GM12878 (cell line): ENCODE measurements around the gene C1QL1. TPM values are rescaled to one million over a fixed set of nuclear protein-coding genes. Genes with fewer than 3 reads are reported as not detected.

Source experiments
- ATAC-seq: fragments of 200-7000 bp; cut with Tn5 transposase; 3 replicates; pipeline ENCODE4 v1.9.1; 2020; ENCODE audit warnings: mild to moderate bottlenecking, moderate library complexity
- BruUV-seq: library from RNA; stranded (reverse); fragments of 400-500 nt; replicated peaks from 2 replicates; lab custom pipeline; 2021; lab: Mats Ljungman, UMichigan
- CTCF ChIA-PET: fragments of 300-600 bp; sonication (Branson Sonifier 250); formaldehyde crosslinking; extraction: SDS; loops from one replicate; lab custom pipeline; 2021; ENCODE audit warnings: inconsistent platforms; lab: Yijun Ruan, JAX
- POLR2A ChIA-PET: fragments of 350-600 bp; formaldehyde crosslinking; extraction: SDS; loops from one replicate; lab custom pipeline; 2021; ENCODE audit warnings: inconsistent platforms; lab: Charles Lee
- RAD21 ChIA-PET: fragments of 300-600 bp; sonication (Branson Sonifier 250); formaldehyde crosslinking; loops from one replicate; lab custom pipeline; 2023; ENCODE audit warnings: antibody characterized with exemption; ENCODE audit not compliant: unreplicated experiment; lab: Charles Lee
- SMC1A ChIA-PET: fragments of 300-600 bp; sonication (Branson Sonifier 250); formaldehyde crosslinking; loops from one replicate; lab custom pipeline; 2023; ENCODE audit not compliant: unreplicated experiment, uncharacterized antibody; lab: Charles Lee
- DNase-seq: peaks from one replicate; pipeline ENCODE4 v3.0.0-alpha.2; 2011; ENCODE audit warnings: low read depth, low spot score
- FAIRE-seq: peaks from 3 replicates; lab custom pipeline; 2011; peaks lifted over from hg19 to GRCh38; lab: Jason Lieb, UNC
- H2AFZ ChIP-seq: 2 replicates; pipeline ENCODE4 v1.6.0; 2011; ENCODE audit warnings: low read depth, low read length, control low read depth; ENCODE audit not compliant: control insufficient read depth
- H3K27ac ChIP-seq: 2 replicates; pipeline ENCODE4 v1.5.1; 2011; ENCODE audit warnings: control low read depth; ENCODE audit not compliant: control insufficient read depth, insufficient read depth
- H3K27me3 ChIP-seq, 2 experiments: replicated peaks in 1 of 2; 2 replicates each; pipeline versions ENCODE4 v1.6.0 to v1.6.1; 2011; ENCODE audit warnings: low read length in 1 of 2; ENCODE audit not compliant: control insufficient read depth in 2 of 2, insufficient read depth in 2 of 2
- H3K36me3 ChIP-seq, 2 experiments: 2 replicates each; pipeline ENCODE4 v1.5.1; 2011; ENCODE audit warnings: low read length in 1 of 2; ENCODE audit not compliant: control insufficient read depth in 2 of 2, insufficient read depth in 2 of 2
- H3K4me1 ChIP-seq: 2 replicates; pipeline ENCODE4 v1.6.1; 2011; ENCODE audit warnings: mild to moderate bottlenecking, low read length, moderate library complexity, mixed read lengths; ENCODE audit not compliant: control insufficient read depth, insufficient read depth
- H3K4me2 ChIP-seq: 2 replicates; pipeline ENCODE4 v1.6.0; 2011; ENCODE audit warnings: control low read depth; ENCODE audit not compliant: control insufficient read depth, insufficient read depth
- H3K4me3 ChIP-seq: fragments of 200-600 bp; sonication (generic); 2 replicates; pipeline ENCODE4 v1.5.1; 2016
- H3K79me2 ChIP-seq: 2 replicates; pipeline ENCODE4 v1.6.0; 2011; ENCODE audit warnings: low read length; ENCODE audit not compliant: control insufficient read depth, insufficient read depth
- H3K9ac ChIP-seq: 2 replicates; pipeline ENCODE4 v1.8.0; 2011; ENCODE audit warnings: low read length, control low read depth, mixed read lengths; ENCODE audit not compliant: control insufficient read depth, insufficient read depth
- H3K9me3 ChIP-seq: replicated peaks from 3 replicates; pipeline ENCODE4 v1.5.1; 2011; ENCODE audit warnings: mild to moderate bottlenecking, low read length; ENCODE audit not compliant: control insufficient read depth, insufficient read depth
- H4K20me1 ChIP-seq: 2 replicates; pipeline ENCODE4 v1.6.0; 2011; ENCODE audit not compliant: control insufficient read depth, insufficient read depth
- ATF3 ChIP-seq: IDR thresholded peaks from 2 replicates; pipeline ENCODE4 v1.6.1; 2011; ENCODE audit warnings: low read depth, mild to moderate bottlenecking, low read length, moderate library complexity, borderline replicate concordance; ENCODE audit errors: extremely low read depth
- BCL11A ChIP-seq: IDR thresholded peaks from 2 replicates; pipeline ENCODE4 v1.6.1; 2011; ENCODE audit warnings: low read depth, low read length
- E4F1 ChIP-seq: fragments of 450-650 bp; IDR thresholded peaks from 2 replicates; pipeline ENCODE4 v1.6.1; 2018; ENCODE audit warnings: borderline replicate concordance, mild to moderate bottlenecking; ENCODE audit not compliant: partially characterized antibody
- ETV6 ChIP-seq, 2 experiments: fragments of 450-650 bp in 1 of 2; IDR thresholded peaks in 1 of 2; conservative IDR thresholded peaks in 1 of 2; 2 replicates each; pipeline ENCODE4 v1.6.1; 2014; ENCODE audit warnings: antibody characterized with exemption in 1 of 2, borderline replicate concordance in 1 of 2, low read depth in 1 of 2, mild to moderate bottlenecking in 1 of 2, moderate library complexity in 1 of 2
- GABPA ChIP-seq: IDR thresholded peaks from 2 replicates; pipeline ENCODE4 v1.6.1; 2014; ENCODE audit warnings: antibody characterized with exemption, low read depth, mild to moderate bottlenecking, inconsistent platforms
- IKZF1 ChIP-seq: fragments of 450-650 bp; conservative IDR thresholded peaks from 2 replicates; pipeline ENCODE4 v1.6.1; 2017; ENCODE audit warnings: antibody characterized with exemption, mild to moderate bottlenecking
- IRF3 ChIP-seq: fragments of 450-650 bp; IDR thresholded peaks from 2 replicates; pipeline ENCODE4 v1.6.1; 2014; ENCODE audit warnings: mild to moderate bottlenecking
- KAT2A ChIP-seq: conservative IDR thresholded peaks from 2 replicates; pipeline ENCODE4 v1.6.1; 2011; ENCODE audit warnings: low read depth, low read length; ENCODE audit not compliant: control insufficient read depth
- NKRF ChIP-seq: fragments of 450-650 bp; conservative IDR thresholded peaks from 2 replicates; pipeline ENCODE4 v1.6.1; 2017; ENCODE audit warnings: mild to moderate bottlenecking, moderate library complexity
- SPI1 ChIP-seq: IDR thresholded peaks from 2 replicates; pipeline ENCODE4 v1.6.1; 2011; ENCODE audit warnings: low read depth, mild to moderate bottlenecking, low read length, moderate library complexity, borderline replicate concordance; ENCODE audit not compliant: insufficient read depth
- SREBF1 ChIP-seq: IDR thresholded peaks from 2 replicates; pipeline ENCODE4 v1.6.1; 2012; ENCODE audit warnings: mild to moderate bottlenecking, low read length
- WGBS: methylation state at CpG from one replicate; pipeline ENCODE4 v1.1.6; 2016; ENCODE audit warnings: low lambda C conversion rate; ENCODE audit not compliant: insufficient replicate concordance, insufficient coverage; ENCODE audit errors: missing lambda C conversion rate; 5-methylcytosine and 5-hydroxymethylcytosine counted together
- in situ Hi-C: fragments of 300-500 bp; cut with MboI; formaldehyde crosslinking; loops from 9 replicates; pipeline ENCODE4 v1.14.3; 2018; ENCODE audit warnings: mixed read lengths
- intact Hi-C: fragments of 100-400 bp; cut with micrococcal nuclease; formaldehyde crosslinking; loops from one replicate; pipeline ENCODE4 v1.14.2; 2022; ENCODE audit not compliant: unreplicated experiment
- polyA plus RNA-seq, 11 experiments: library from polyadenylated mRNA; depleted of rRNA in 4 of 11; unstranded in 6 of 11; stranded (reverse) in 5 of 11; fragments of >200 nt; fragmentation: Nextera tagmentation in 4 of 11; fragmentation: Illumina TruSeq in 1 of 11; extraction: Ambion mirVana in 4 of 11; extraction: Trizol in 1 of 11; gene quantifications; 1 replicate in 1 of 11; 2 replicates in 10 of 11; pipeline versions ENCODE4 v1.2.1 to v1.2.3, GENCODE V29; 2011 to 2016; ENCODE audit warnings: inconsistent platforms in 2 of 11, missing spikeins in 2 of 11, low read depth in 1 of 11
- total RNA-seq, 4 experiments: library from RNA; depleted of rRNA in 3 of 4; stranded (reverse); fragments of >200 nt in 3 of 4; fragmentation: Illumina TruSeq in 1 of 4; extraction: Trizol in 1 of 4; gene quantifications; 2 replicates each; pipeline versions ENCODE4 v1.2.1 to v1.2.3, GENCODE V29; 2013 to 2021
- TF ChIP-seq, protein P1 (sequence below): IDR thresholded peaks from 2 replicates; pipeline ENCODE4 v1.6.1; 2011; ENCODE audit warnings: borderline replicate concordance, low read depth, mild to moderate bottlenecking, moderate library complexity, low read length; ENCODE audit not compliant: insufficient read depth, poor library complexity, severe bottlenecking
- TF ChIP-seq, protein P2 (sequence below): fragments of 450-650 bp; IDR thresholded peaks from 2 replicates; pipeline ENCODE4 v1.6.1; 2018; ENCODE audit warnings: mild to moderate bottlenecking, low read depth, moderate library complexity; ENCODE audit not compliant: partially characterized antibody

C1QL1 gene
- total and polyA plus RNA-seq, 10 of the 15 experiments (the other 5 are each of a cell fraction or from before 2014, with no cell fraction given), result not detected

DNA sequence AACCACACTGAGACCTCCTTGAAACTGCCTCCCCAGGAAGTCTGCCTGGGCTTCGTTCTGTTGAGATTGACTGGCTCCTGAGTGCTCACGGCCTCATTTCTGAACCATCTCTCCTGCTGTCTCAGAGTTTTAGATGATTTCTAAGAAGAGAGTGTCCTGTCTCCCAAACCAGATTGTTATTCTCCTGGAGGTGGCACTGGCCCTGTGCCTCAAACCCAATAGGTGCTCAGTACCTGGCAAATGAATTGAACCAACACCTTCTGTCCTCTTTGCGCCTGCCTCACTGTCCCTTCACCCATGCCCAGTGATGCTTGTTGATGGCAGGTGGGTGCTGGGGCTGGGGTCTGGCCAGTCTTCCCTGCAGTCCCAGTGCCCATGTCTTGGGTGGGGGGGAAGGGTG, 36.3 kb upstream of the C1QL1 start:
- H3K4me3 ChIP-seq, result no peak overlapping the region
- no peak for ATAC-seq
- no peak overlapping the region for H2AFZ ChIP-seq
- RAD21 ChIA-PET, result no interaction called here
- no peaks in the 10 kb centered on the region for H3K36me3 ChIP-seq
- no peaks in the 10 kb centered on the region for H3K9me3 ChIP-seq
- H3K27ac ChIP-seq, result no peak overlapping the region
- no peaks in the 10 kb centered on the region for H4K20me1 ChIP-seq
- H3K9ac ChIP-seq, result no peak overlapping the region
- H3K79me2 ChIP-seq, result no peaks in the 10 kb centered on the region
- BruUV-seq, result no TSS peak
- no peaks in the 10 kb centered on the region for H3K27me3 ChIP-seq
- CTCF ChIA-PET, result no interaction called here
- no peak for DNase-seq
- FAIRE-seq, result no peak
- no peak overlapping the region for H3K4me2 ChIP-seq
- no peaks in the 10 kb centered on the region for H3K4me1 ChIP-seq
- 40% methylated on average over 3 of the region's 3 CpGs for WGBS
- TF ChIP-seq IRF3, result no peak
- TF ChIP-seq SREBF1, result no peak
- no peak for TF ChIP-seq NKRF
- TF ChIP-seq KAT2A, result no peak
- TF ChIP-seq SPI1, result no peak
- TF ChIP-seq ETV6 (conservative IDR thresholded peaks at IDR 0.05 in 1 of 2, IDR thresholded peaks at IDR 0.05 in 1 of 2; ENCODE audit: borderline replicate concordance in 1 of 2, low read depth in 1 of 2), result no peak
- TF ChIP-seq GABPA, result no peak
- no peak for TF ChIP-seq BCL11A
- TF ChIP-seq E4F1, result no peak
- no peak for TF ChIP-seq IKZF1
- TF ChIP-seq, protein P1, sequence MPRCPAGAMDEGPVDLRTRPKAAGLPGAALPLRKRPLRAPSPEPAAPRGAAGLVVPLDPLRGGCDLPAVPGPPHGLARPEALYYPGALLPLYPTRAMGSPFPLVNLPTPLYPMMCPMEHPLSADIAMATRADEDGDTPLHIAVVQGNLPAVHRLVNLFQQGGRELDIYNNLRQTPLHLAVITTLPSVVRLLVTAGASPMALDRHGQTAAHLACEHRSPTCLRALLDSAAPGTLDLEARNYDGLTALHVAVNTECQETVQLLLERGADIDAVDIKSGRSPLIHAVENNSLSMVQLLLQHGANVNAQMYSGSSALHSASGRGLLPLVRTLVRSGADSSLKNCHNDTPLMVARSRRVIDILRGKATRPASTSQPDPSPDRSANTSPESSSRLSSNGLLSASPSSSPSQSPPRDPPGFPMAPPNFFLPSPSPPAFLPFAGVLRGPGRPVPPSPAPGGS, result no peak
- TF ChIP-seq ATF3, result no peak
- TF ChIP-seq, protein P2, sequence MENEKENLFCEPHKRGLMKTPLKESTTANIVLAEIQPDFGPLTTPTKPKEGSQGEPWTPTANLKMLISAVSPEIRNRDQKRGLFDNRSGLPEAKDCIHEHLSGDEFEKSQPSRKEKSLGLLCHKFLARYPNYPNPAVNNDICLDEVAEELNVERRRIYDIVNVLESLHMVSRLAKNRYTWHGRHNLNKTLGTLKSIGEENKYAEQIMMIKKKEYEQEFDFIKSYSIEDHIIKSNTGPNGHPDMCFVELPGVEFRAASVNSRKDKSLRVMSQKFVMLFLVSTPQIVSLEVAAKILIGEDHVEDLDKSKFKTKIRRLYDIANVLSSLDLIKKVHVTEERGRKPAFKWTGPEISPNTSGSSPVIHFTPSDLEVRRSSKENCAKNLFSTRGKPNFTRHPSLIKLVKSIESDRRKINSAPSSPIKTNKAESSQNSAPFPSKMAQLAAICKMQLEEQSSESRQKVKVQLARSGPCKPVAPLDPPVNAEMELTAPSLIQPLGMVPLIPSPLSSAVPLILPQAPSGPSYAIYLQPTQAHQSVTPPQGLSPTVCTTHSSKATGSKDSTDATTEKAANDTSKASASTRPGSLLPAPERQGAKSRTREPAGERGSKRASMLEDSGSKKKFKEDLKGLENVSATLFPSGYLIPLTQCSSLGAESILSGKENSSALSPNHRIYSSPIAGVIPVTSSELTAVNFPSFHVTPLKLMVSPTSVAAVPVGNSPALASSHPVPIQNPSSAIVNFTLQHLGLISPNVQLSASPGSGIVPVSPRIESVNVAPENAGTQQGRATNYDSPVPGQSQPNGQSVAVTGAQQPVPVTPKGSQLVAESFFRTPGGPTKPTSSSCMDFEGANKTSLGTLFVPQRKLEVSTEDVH, result no peak
- SMC1A ChIA-PET, result no interaction called here
- intact Hi-C loops, result no loop called here
- POLR2A ChIA-PET, result interaction anchor here (0.7 kb wide), 1 partner anchor 119 kb away, joined by 3 read pairs; no protein-coding TSS in a partner anchor
- in situ Hi-C loops, result no loop called here
